Subcutaneous abdominal adipose tissue (tissue), 5 donors: Measurements from ENCODE around the gene POM121.
"Not testable (repeated sequence)": the region's sequence is repeated elsewhere in the genome, so short reads cannot be mapped to it uniquely, and the experiment has no call there.

Experiments used
- H3K27ac ChIP-seq: one replicate; pipeline ENCODE4 v1.7.0; 2013; ENCODE audit warnings: low read depth, mild to moderate bottlenecking, inconsistent platforms, low read length, moderate library complexity
- H3K27me3 ChIP-seq, 5 donors: one replicate each; pipeline ENCODE4 v1.7.0; 2013; ENCODE audit warnings: low read length in 5 of 5, inconsistent platforms in 1 of 5; ENCODE audit not compliant: control insufficient read depth in 5 of 5, insufficient read depth in 4 of 5
- H3K36me3 ChIP-seq, 5 donors: one replicate each; pipeline ENCODE4 v1.7.0; 2013; ENCODE audit warnings: low read length in 5 of 5; ENCODE audit not compliant: control insufficient read depth in 5 of 5, insufficient read depth in 5 of 5
- H3K4me1 ChIP-seq, 5 donors: one replicate each; pipeline ENCODE4 v1.7.0; 2013; ENCODE audit warnings: low read length in 5 of 5, mild to moderate bottlenecking in 3 of 5, moderate library complexity in 1 of 5; ENCODE audit not compliant: control insufficient read depth in 5 of 5, insufficient read depth in 5 of 5
- H3K4me3 ChIP-seq, 5 donors: one replicate each; pipeline ENCODE4 v1.7.0; 2013; ENCODE audit warnings: low read length in 5 of 5, low read depth in 1 of 5
- H3K9ac ChIP-seq, 5 donors: one replicate each; pipeline ENCODE4 v1.7.0; 2013; ENCODE audit warnings: low read length in 5 of 5, mild to moderate bottlenecking in 4 of 5, moderate library complexity in 3 of 5
- H3K9me3 ChIP-seq, 5 donors: one replicate each; pipeline ENCODE4 v1.7.0; 2013; ENCODE audit warnings: low read length in 5 of 5; ENCODE audit not compliant: control insufficient read depth in 5 of 5
- donor health status: healthy.
- donor health status: healthy.
- donor health status: healthy.
- donor health status: healthy.
- donor health status: healthy.

The POM121 gene

GRCh38 chr7:72919256-72919775 is 5.6 kb upstream of the POM121 start:
- H3K27ac ChIP-seq, result no peak overlapping the region
- H3K27me3 ChIP-seq, result no peaks in the 10 kb centered on the region
- peaks cover 0 to 5% (median 3%) of the 10 kb centered on the region in 5 donors for H3K36me3 ChIP-seq
- H3K4me3 ChIP-seq, result no peak overlapping the region
- peak overlapping the region in 1 of 5 donors; percentile 26 for H3K9ac ChIP-seq
- no peaks in the 10 kb centered on the region for H3K9me3 ChIP-seq
- H3K4me1 ChIP-seq, result peaks cover 0 to 6% (median 6%) of the 10 kb centered on the region in 5 donors

- Histone ChIP-seq H3K9me3 (no peaks in the 10 kb centered on the region), H3K27ac (peak overlapping the region; percentile 87), H3K36me3 (peaks cover 10 to 30% (median 27%) of the 10 kb centered on the region in 5 donors), H3K4me1 (peaks cover 0 to 30% (median 22%) of the 10 kb centered on the region in 5 donors), H3K27me3 (no peaks in the 10 kb centered on the region), H3K9ac (peak overlapping the region; percentile 90 to 99 (median 94)), H3K4me3 (peak overlapping the region; percentile 78 to 98 (median 88))
Observed at GRCh38 chr7:72924386-72924732, 536 bp upstream of the POM121 start.

GRCh38 chr7:72925546-72926120 is 738 bp downstream of the POM121 start:
- no peaks in the 10 kb centered on the region for H3K27me3 ChIP-seq
- H3K27ac ChIP-seq, result peak overlapping the region; percentile 87
- peak overlapping the region; percentile 85 to 98 (median 92) for H3K9ac ChIP-seq
- H3K4me1 ChIP-seq, result peaks cover 0 to 30% (median 22%) of the 10 kb centered on the region in 5 donors
- peak overlapping the region; percentile 78 to 95 (median 88) for H3K4me3 ChIP-seq
- no peaks in the 10 kb centered on the region for H3K9me3 ChIP-seq
- peaks cover 13 to 42% (median 37%) of the 10 kb centered on the region in 5 donors for H3K36me3 ChIP-seq

GRCh38 chr7:72927791-72928190 is 2.9 kb downstream of the POM121 start:
- H3K4me1 ChIP-seq, result peaks cover 0 to 30% (median 22%) of the 10 kb centered on the region in 5 donors
- not testable (repeated sequence) for H3K27ac ChIP-seq, H3K9me3 ChIP-seq, H3K27me3 ChIP-seq, H3K9ac ChIP-seq, H3K4me3 ChIP-seq
- peaks cover 19 to 55% (median 51%) of the 10 kb centered on the region in 5 donors for H3K36me3 ChIP-seq

GRCh38 chr7:72928216-72928615 is 3.3 kb downstream of the POM121 start:
- not testable (repeated sequence) for H3K27ac ChIP-seq, H3K9me3 ChIP-seq, H3K4me3 ChIP-seq, H3K9ac ChIP-seq, H3K27me3 ChIP-seq
- Histone ChIP-seq H3K4me1 (peaks cover 0 to 30% (median 22%) of the 10 kb centered on the region in 5 donors), H3K36me3 (peaks cover 19 to 55% (median 51%) of the 10 kb centered on the region in 5 donors)

GRCh38 chr7:72942022-72942705 is 17.3 kb downstream of the POM121 start:
- not testable (repeated sequence) for H3K9ac ChIP-seq, H3K27me3 ChIP-seq, H3K4me3 ChIP-seq, H3K9me3 ChIP-seq, H3K27ac ChIP-seq, H3K4me1 ChIP-seq
- H3K36me3 ChIP-seq, result peaks cover 3 to 33% (median 19%) of the 10 kb centered on the region in 5 donors

GRCh38 chr7:72942956-72943355 is 18.1 kb downstream of the POM121 start:
- not testable (repeated sequence) for H3K27me3 ChIP-seq

GRCh38 chr7:72944937-72945336 is 20.0 kb downstream of the POM121 start:
- Histone ChIP-seq H3K36me3 (peaks cover 0 to 27% (median 11%) of the 10 kb centered on the region in 5 donors), H3K4me1 (peaks cover 0 to 17% (median 13%) of the 10 kb centered on the region in 5 donors)
- H3K4me3 ChIP-seq, H3K27ac ChIP-seq, H3K9ac ChIP-seq, H3K27me3 ChIP-seq, H3K9me3 ChIP-seq: not testable (repeated sequence)

More at GRCh38 chr7:72942956-72943355, 18.1 kb downstream of the POM121 start:
- H3K9me3 ChIP-seq, H3K9ac ChIP-seq, H3K4me1 ChIP-seq, H3K27ac ChIP-seq, H3K4me3 ChIP-seq: not testable (repeated sequence)
- H3K36me3 ChIP-seq, result peaks cover 3 to 31% (median 19%) of the 10 kb centered on the region in 5 donors

- Histone ChIP-seq H3K36me3 (peaks cover 0 to 27% (median 11%) of the 10 kb centered on the region in 5 donors), H3K4me1 (peaks cover 0 to 17% (median 13%) of the 10 kb centered on the region in 5 donors)
- H3K4me3 ChIP-seq, H3K9ac ChIP-seq, H3K27ac ChIP-seq, H3K27me3 ChIP-seq, H3K9me3 ChIP-seq: not testable (repeated sequence)
Observed at GRCh38 chr7:72945597-72945996, 20.7 kb downstream of the POM121 start.

GRCh38 chr7:72946130-72946745 is 21.3 kb downstream of the POM121 start:
- not testable (repeated sequence) for H3K9me3 ChIP-seq, H3K9ac ChIP-seq, H3K4me3 ChIP-seq, H3K27ac ChIP-seq, H3K27me3 ChIP-seq
- peaks cover 0 to 27% (median 11%) of the 10 kb centered on the region in 5 donors for H3K36me3 ChIP-seq
- H3K4me1 ChIP-seq, result peaks cover 0 to 17% (median 13%) of the 10 kb centered on the region in 5 donors
